IMR-90 (cell line): Measurements from ENCODE around the gene IGF2. TPM values are rescaled to one million over a fixed set of nuclear protein-coding genes. Genes with fewer than 3 reads are reported as not detected.

Experiments used
- ATAC-seq: fragments of 200-7000 bp; cut with Tn5 transposase; 2 replicates; pipeline ENCODE4 v1.9.1; 2020; ENCODE audit warnings: low read depth, mild to moderate bottlenecking, moderate library complexity
- BruUV-seq: library from RNA; stranded (reverse); fragments of 400-500 nt; replicated peaks from 2 replicates; lab custom pipeline; 2021; lab: Mats Ljungman, UMichigan
- CTCF ChIA-PET: fragments of 300-600 bp; formaldehyde crosslinking; extraction: SDS; loops from one replicate; lab custom pipeline; 2021; ENCODE audit warnings: antibody characterized with exemption; lab: Yijun Ruan, JAX
- POLR2A ChIA-PET: fragments of 300-600 bp; sonication (Branson Sonifier 250); formaldehyde crosslinking; loops from one replicate; lab custom pipeline; 2022; ENCODE audit warnings: antibody characterized with exemption; ENCODE audit not compliant: unreplicated experiment; lab: Charles Lee
- DNase-seq: peaks from one replicate; pipeline ENCODE4 v3.0.0; 2013
- H2AFZ ChIP-seq: replicated peaks from 2 replicates; pipeline ENCODE3; 2013; ENCODE audit warnings: low read length, mild to moderate bottlenecking; ENCODE audit not compliant: poor library complexity
- H2AK5ac ChIP-seq: 2 replicates; pipeline ENCODE4 v1.6.1; 2013; ENCODE audit warnings: low read depth, low read length, inconsistent platforms
- H2AK9ac ChIP-seq: replicated peaks from 2 replicates; pipeline ENCODE3; 2013; ENCODE audit warnings: mild to moderate bottlenecking, low read depth, low read length, moderate library complexity; ENCODE audit not compliant: poor library complexity
- H2BK120ac ChIP-seq: 2 replicates; pipeline ENCODE4 v1.6.1; 2013; ENCODE audit warnings: low read depth, low read length, inconsistent platforms
- H2BK15ac ChIP-seq: 3 replicates; pipeline ENCODE4 v1.6.1; 2013; ENCODE audit warnings: low read depth, low read length, inconsistent platforms
- H2BK20ac ChIP-seq: 2 replicates; pipeline ENCODE4 v1.6.1; 2013; ENCODE audit warnings: low read depth, mild to moderate bottlenecking, inconsistent platforms, low read length, moderate library complexity
- H2BK5ac ChIP-seq: 2 replicates; pipeline ENCODE4 v1.6.1; 2013; ENCODE audit warnings: mild to moderate bottlenecking, low read depth, low read length, inconsistent platforms; ENCODE audit not compliant: poor library complexity, severe bottlenecking
- H3K14ac ChIP-seq: replicated peaks from 2 replicates; pipeline ENCODE4 v1.6.1; 2013; ENCODE audit warnings: low read depth, low read length, inconsistent platforms
- H3K18ac ChIP-seq: 2 replicates; pipeline ENCODE4 v1.6.1; 2013; ENCODE audit warnings: low read depth, low read length, control low read depth
- H3K23ac ChIP-seq: 2 replicates; pipeline ENCODE4 v1.6.1; 2013; ENCODE audit warnings: low read depth, low read length, inconsistent platforms
- H3K27ac ChIP-seq: 2 replicates; pipeline ENCODE4 v1.5.1; 2013; ENCODE audit warnings: mild to moderate bottlenecking, control low read depth, low read length; ENCODE audit not compliant: insufficient read depth
- H3K27me3 ChIP-seq: 2 replicates; pipeline ENCODE4 v1.6.1; 2013; ENCODE audit warnings: low read length; ENCODE audit not compliant: control insufficient read depth, insufficient read depth
- H3K36me3 ChIP-seq: 2 replicates; pipeline ENCODE4 v1.6.1; 2013; ENCODE audit warnings: low read length, mixed read lengths; ENCODE audit not compliant: control insufficient read depth, insufficient read depth
- H3K4ac ChIP-seq: 2 replicates; pipeline ENCODE4 v1.6.1; 2013; ENCODE audit warnings: low read depth, low read length, inconsistent platforms
- H3K4me1 ChIP-seq: 2 replicates; pipeline ENCODE4 v1.6.1; 2013; ENCODE audit warnings: low read length, mixed read lengths; ENCODE audit not compliant: control insufficient read depth, insufficient read depth
- H3K4me2 ChIP-seq: 2 replicates; pipeline ENCODE4 v1.6.1; 2013; ENCODE audit warnings: low read depth, mild to moderate bottlenecking, control low read depth, low read length, moderate library complexity
- H3K4me3 ChIP-seq: 2 replicates; pipeline ENCODE4 v1.5.1; 2013; ENCODE audit warnings: low read depth, mild to moderate bottlenecking, control low read depth, low read length, moderate library complexity; ENCODE audit not compliant: insufficient read depth
- H3K56ac ChIP-seq: 2 replicates; pipeline ENCODE4 v1.6.1; 2013; ENCODE audit warnings: low read length, inconsistent platforms; ENCODE audit not compliant: insufficient read depth; ENCODE audit errors: extremely low read depth
- H3K79me1 ChIP-seq, 2 experiments: 2 replicates each; pipeline ENCODE4 v1.6.1; 2013; ENCODE audit warnings: low read length in 2 of 2, inconsistent platforms in 1 of 2, low read depth in 1 of 2
- H3K9ac ChIP-seq: 2 replicates; pipeline ENCODE4 v1.6.1; 2013; ENCODE audit warnings: low read depth, low read length, control low read depth
- H3K9me1 ChIP-seq: 2 replicates; pipeline ENCODE4 v1.6.1; 2013; ENCODE audit warnings: low read length, inconsistent platforms; ENCODE audit not compliant: insufficient read depth
- H3K9me3 ChIP-seq: 2 replicates; pipeline ENCODE4 v1.6.1; 2013; ENCODE audit warnings: low read length; ENCODE audit not compliant: control insufficient read depth, insufficient read depth
- H4K20me1 ChIP-seq: 2 replicates; pipeline ENCODE4 v1.6.1; 2013; ENCODE audit warnings: low read length, inconsistent platforms; ENCODE audit not compliant: insufficient read depth
- H4K5ac ChIP-seq: 2 replicates; pipeline ENCODE4 v1.6.1; 2013; ENCODE audit warnings: mild to moderate bottlenecking, low read depth, low read length, control low read depth
- H4K8ac ChIP-seq, 2 experiments: 2 replicates each; pipeline ENCODE4 v1.6.1; 2013; ENCODE audit warnings: low read depth in 2 of 2, low read length in 2 of 2, control low read depth in 1 of 2, inconsistent platforms in 1 of 2
- H4K91ac ChIP-seq: 2 replicates; pipeline ENCODE4 v1.6.1; 2013; ENCODE audit warnings: low read depth, low read length, inconsistent platforms; ENCODE audit not compliant: insufficient read depth
- BHLHE40 ChIP-seq: fragments of 150-350 bp; IDR thresholded peaks from 2 replicates; pipeline ENCODE4 v1.6.1; 2016; ENCODE audit warnings: mild to moderate bottlenecking, low read depth, low read length
- CEBPB ChIP-seq: IDR thresholded peaks from 2 replicates; pipeline ENCODE4 v1.6.1; 2012; ENCODE audit warnings: low read depth, low read length, improper control_type of control experiment
- CHD1 ChIP-seq: IDR thresholded peaks from 2 replicates; pipeline ENCODE4 v1.6.1; 2012; ENCODE audit warnings: low read depth, low read length, improper control_type of control experiment
- CTCF ChIP-seq: conservative IDR thresholded peaks from 2 replicates; pipeline ENCODE4 v1.5.1; 2012; ENCODE audit warnings: mild to moderate bottlenecking, low read depth, low read length, improper control_type of control experiment
- ELK1 ChIP-seq: fragments of 150-350 bp; IDR thresholded peaks from 2 replicates; pipeline ENCODE4 v1.6.1; 2016; ENCODE audit warnings: low read depth, mild to moderate bottlenecking, low read length, moderate library complexity, borderline replicate concordance
- FOS ChIP-seq: fragments of 150-350 bp; IDR thresholded peaks from 2 replicates; pipeline ENCODE4 v1.6.1; 2016; ENCODE audit warnings: low read depth, low read length
- MAFK ChIP-seq: IDR thresholded peaks from 2 replicates; pipeline ENCODE4 v1.6.1; 2012; ENCODE audit warnings: low read depth, low read length, improper control_type of control experiment
- MAZ ChIP-seq: IDR thresholded peaks from 2 replicates; pipeline ENCODE4 v1.6.1; 2012; ENCODE audit warnings: low read depth, mild to moderate bottlenecking, low read length, improper control_type of control experiment, moderate library complexity, borderline replicate concordance
- MXI1 ChIP-seq: IDR thresholded peaks from 2 replicates; pipeline ENCODE4 v1.6.1; 2012; ENCODE audit warnings: low read depth, mild to moderate bottlenecking, low read length, moderate library complexity, borderline replicate concordance
- NFE2L2 ChIP-seq: fragments of 150-350 bp; IDR thresholded peaks from 2 replicates; pipeline ENCODE4 v1.6.1; 2016; ENCODE audit warnings: low read depth, mild to moderate bottlenecking, low read length
- POLR2A ChIP-seq: IDR thresholded peaks from 2 replicates; pipeline ENCODE4 v1.6.1; 2012; ENCODE audit warnings: mild to moderate bottlenecking, low read depth, low read length
- RAD21 ChIP-seq: IDR thresholded peaks from 2 replicates; pipeline ENCODE4 v1.6.1; 2012; ENCODE audit warnings: low read length, improper control_type of control experiment
- RCOR1 ChIP-seq: IDR thresholded peaks from 2 replicates; pipeline ENCODE4 v1.6.1; 2012; ENCODE audit warnings: mild to moderate bottlenecking, low read length, improper control_type of control experiment; ENCODE audit not compliant: insufficient replicate concordance
- RFX5 ChIP-seq: IDR thresholded peaks from 2 replicates; pipeline ENCODE4 v1.8.0; 2012; ENCODE audit warnings: low read depth, mild to moderate bottlenecking, low read length, moderate library complexity
- SMC3 ChIP-seq: fragments of 150-350 bp; IDR thresholded peaks from 2 replicates; pipeline ENCODE4 v1.6.1; 2016; ENCODE audit warnings: low read depth, mild to moderate bottlenecking, antibody characterized with exemption, low read length, moderate library complexity
- WGBS, 2 experiments: methylation state at CpG; one replicate each; pipeline versions ENCODE4 v1.1.5 to v1.1.7; 2013; ENCODE audit warnings: missing lambda C conversion rate in 2 of 2; ENCODE audit not compliant: insufficient read length in 1 of 2; ENCODE audit errors: extremely low coverage in 2 of 2; 5-methylcytosine and 5-hydroxymethylcytosine counted together
- dilution Hi-C: fragments of 300-500 bp; cut with HindIII; formaldehyde crosslinking; loops from one replicate; pipeline ENCODE4 v1.14.3; 2018; ENCODE audit warnings: low sequenced_read_pairs; ENCODE audit not compliant: unreplicated experiment
- in situ Hi-C: fragments of 300-500 bp; cut with MboI; formaldehyde crosslinking; loops from 3 replicates; pipeline ENCODE4 v1.14.3; 2019; ENCODE audit warnings: low sequenced_read_pairs, inconsistent platforms, mixed read lengths
- intact Hi-C: fragments of 100-400 bp; cut with micrococcal nuclease; formaldehyde crosslinking; loops from 2 replicates; pipeline ENCODE4 v1.10.0; 2022
- polyA plus RNA-seq, 3 experiments: library from polyadenylated mRNA; depleted of rRNA; stranded (reverse); fragments of >200 nt; gene quantifications; 2 replicates each; pipeline ENCODE4 v1.2.3, GENCODE V29; 2012; ENCODE audit warnings: low replicate concordance in 1 of 3
- total RNA-seq: library from RNA; depleted of rRNA; stranded (reverse); fragments of >200 nt; gene quantifications from 2 replicates; pipeline ENCODE4 v1.2.3, GENCODE V29; 2012
- TF ChIP-seq, protein P1 (sequence below): fragments of 150-350 bp; IDR thresholded peaks from 2 replicates; pipeline ENCODE4 v1.6.1; 2017; ENCODE audit warnings: mild to moderate bottlenecking, antibody characterized with exemption, low read length, low read depth

IGF2 gene
- total and polyA plus RNA-seq, 2 of the 4 experiments (the other 2 are of a cell fraction) = 2.3 to 21.8 TPM

DNA sequence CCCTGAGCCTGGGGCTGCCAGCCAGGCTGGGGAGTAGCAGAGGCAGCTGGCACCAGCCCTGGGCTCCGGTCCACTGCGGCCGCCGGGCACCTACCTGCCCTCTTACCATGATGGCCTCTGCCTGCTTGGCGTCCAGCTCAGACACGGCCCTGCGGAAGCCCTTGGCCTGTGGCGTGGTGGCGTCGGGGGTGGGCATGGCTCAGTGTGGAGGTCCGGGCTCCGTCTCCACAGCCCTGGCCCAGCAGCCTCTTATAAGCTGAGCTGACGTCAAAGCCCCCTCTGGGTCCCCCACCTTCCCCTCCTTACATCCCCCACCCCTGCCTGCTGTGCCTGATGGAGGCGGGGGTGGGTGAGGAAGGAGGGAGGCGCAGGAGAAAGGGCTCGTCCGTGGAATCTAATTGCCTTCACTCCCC, 32.4 kb upstream of the IGF2 start, which contains the start of gene TH:
Gene TH (minus strand): TSS at position 225 of the 413 bp plus-strand sequence. CDS start 29 bp downstream, at position 196.
- no peak within 1 kb of the TSS for H2AK5ac ChIP-seq
- no peak for ATAC-seq

More for the DNA sequence above, 32.4 kb upstream of the IGF2 start, which contains the start of gene TH:
- Histone ChIP-seq H2BK20ac (no peak within 1 kb of the TSS), H3K4ac (no peak within 1 kb of the TSS), H3K18ac (no peak within 1 kb of the TSS), H3K4me1 (no peaks in the 10 kb centered on the region), H3K36me3 (no peaks in the 10 kb centered on the region), H3K27me3 (peaks cover 11% of the 10 kb centered on the region; the same call in 1 of the 2 replicates), H4K91ac (no peak within 1 kb of the TSS), H2BK120ac (no peak within 1 kb of the TSS), H3K56ac (no peak within 1 kb of the TSS), H3K4me2 (no peak within 1 kb of the TSS), H2AFZ (no peak within 1 kb of the TSS), H3K14ac (no peak within 1 kb of the TSS), H3K4me3 (no peak within 1 kb of the TSS), H3K9me1 (peaks cover 6% of the 10 kb centered on the region), H4K20me1 (no peaks in the 10 kb centered on the region), H3K27ac (no peak within 1 kb of the TSS), H3K9me3 (no peaks in the 10 kb centered on the region), H4K5ac (no peak within 1 kb of the TSS), H2AK9ac (no peak within 1 kb of the TSS), H4K8ac (no peak within 1 kb of the TSS), H3K23ac (no peak within 1 kb of the TSS), H3K9ac (no peak within 1 kb of the TSS), H2BK5ac (no peak within 1 kb of the TSS), H2BK15ac (no peak within 1 kb of the TSS), H3K79me1 (no peaks in the 10 kb centered on the region)
- CTCF ChIA-PET = no interaction called here
- TF ChIP-seq ELK1 (no peak), RAD21 (no peak), POLR2A (no peak), SMC3 (no peak), BHLHE40 (no peak), CTCF (no peak), RFX5 (no peak), MAFK (no peak), RCOR1 (no peak), MXI1 (no peak), MAZ (no peak), FOS (no peak), NFE2L2 (no peak), CHD1 (no peak), CEBPB (no peak)
- TF ChIP-seq, protein P1, sequence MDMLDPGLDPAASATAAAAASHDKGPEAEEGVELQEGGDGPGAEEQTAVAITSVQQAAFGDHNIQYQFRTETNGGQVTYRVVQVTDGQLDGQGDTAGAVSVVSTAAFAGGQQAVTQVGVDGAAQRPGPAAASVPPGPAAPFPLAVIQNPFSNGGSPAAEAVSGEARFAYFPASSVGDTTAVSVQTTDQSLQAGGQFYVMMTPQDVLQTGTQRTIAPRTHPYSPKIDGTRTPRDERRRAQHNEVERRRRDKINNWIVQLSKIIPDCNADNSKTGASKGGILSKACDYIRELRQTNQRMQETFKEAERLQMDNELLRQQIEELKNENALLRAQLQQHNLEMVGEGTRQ = no peak
- dilution Hi-C loops (no loop called here), in situ Hi-C loops (no loop called here), intact Hi-C loops (no loop called here)
- POLR2A ChIA-PET = interaction anchor here (0.6 kb wide), 1 partner anchor 244 kb away, joined by 7 read pairs; no protein-coding TSS in a partner anchor
- no peak for DNase-seq
- no TSS peak for BruUV-seq
- WGBS, 2 experiments = no CpG with 5 or more reads among the region's 17 CpGs
